Muscle of arm (tissue), 12 donors: ENCODE data around the gene MYEOV. TPM values are rescaled to one million over a fixed set of nuclear protein-coding genes. Genes with fewer than 3 reads are reported as not detected.

Source experiments
- DNase-seq: peaks from one replicate; pipeline ENCODE4 v3.0.0-alpha.2; 2013
- polyA plus RNA-seq, 12 donors: library from polyadenylated mRNA; unstranded; fragments of 120-200 nt; gene quantifications; one replicate each; pipeline ENCODE4 v1.2.1, GENCODE V29; 2013; ENCODE audit not compliant: insufficient read length in 12 of 12

Gene MYEOV
- polyA plus RNA-seq, 12 donors = 0.44 to 3.5 (median 1.0) TPM; not detected in 2

DNA sequence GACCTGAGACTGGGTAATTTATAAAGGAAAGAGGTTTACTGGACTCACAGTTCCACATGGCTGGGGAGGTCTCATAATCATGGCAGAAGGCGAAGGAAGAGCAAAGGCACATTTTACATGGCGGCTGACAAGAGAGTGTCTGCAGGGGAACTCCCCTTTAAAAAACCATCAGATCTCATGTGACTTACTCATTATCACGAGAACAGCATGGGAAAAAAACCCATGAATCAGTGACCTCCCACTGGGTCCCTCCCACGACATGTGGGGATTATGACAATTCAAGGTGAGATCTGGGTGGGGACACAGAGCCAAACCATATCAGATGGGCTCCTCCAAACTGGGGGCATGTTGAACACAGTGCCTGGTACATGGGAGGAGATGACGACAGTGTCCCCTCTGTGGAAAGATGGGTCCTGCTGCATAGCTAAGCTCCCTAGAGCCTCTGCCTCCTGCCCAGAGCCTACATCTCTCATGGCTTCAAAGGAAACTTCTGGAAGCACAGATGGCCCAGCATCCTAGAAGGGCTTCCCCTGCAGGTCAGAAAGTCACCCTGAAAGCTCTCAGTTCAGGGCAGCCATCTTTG, 46.1 kb downstream of the MYEOV start:
- DNase-seq = no peak

DNA sequence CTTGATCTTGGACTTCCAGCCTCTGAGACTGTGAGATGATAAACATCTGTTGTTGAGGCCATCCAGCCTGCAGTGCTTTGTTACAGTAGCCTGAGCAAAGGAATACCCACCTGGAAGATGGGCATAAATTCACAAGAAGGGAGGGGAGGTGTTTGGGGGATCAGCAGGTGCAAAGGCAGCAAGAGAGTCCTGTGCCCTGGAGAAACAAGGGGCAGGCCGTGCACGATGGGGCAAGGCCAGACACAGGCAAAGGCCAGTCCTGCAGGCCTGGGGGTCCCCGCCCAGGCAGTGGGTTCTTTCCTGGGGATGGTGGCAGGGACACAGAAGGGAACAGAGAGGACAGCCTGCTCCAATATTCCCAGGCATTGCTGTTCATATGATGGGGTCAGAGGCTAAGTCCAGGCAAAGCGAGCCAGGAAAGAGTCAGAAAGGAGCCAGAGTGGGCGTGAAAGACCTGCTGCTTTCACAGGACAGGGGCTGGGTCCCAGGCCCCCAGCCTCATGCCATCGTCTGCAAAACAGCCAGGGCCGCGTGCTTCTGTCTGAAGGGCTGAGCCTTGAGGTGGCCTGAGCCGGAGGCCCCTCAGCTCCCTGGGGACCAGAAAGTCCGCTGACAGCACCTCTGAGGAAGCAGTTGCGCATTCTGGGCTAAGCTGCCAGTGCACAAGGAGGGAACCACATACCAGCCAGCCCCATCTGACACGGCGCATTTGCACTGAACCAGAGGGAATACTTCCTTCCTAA, 48.8 kb downstream of the MYEOV start:
- no peak for DNase-seq

DNA sequence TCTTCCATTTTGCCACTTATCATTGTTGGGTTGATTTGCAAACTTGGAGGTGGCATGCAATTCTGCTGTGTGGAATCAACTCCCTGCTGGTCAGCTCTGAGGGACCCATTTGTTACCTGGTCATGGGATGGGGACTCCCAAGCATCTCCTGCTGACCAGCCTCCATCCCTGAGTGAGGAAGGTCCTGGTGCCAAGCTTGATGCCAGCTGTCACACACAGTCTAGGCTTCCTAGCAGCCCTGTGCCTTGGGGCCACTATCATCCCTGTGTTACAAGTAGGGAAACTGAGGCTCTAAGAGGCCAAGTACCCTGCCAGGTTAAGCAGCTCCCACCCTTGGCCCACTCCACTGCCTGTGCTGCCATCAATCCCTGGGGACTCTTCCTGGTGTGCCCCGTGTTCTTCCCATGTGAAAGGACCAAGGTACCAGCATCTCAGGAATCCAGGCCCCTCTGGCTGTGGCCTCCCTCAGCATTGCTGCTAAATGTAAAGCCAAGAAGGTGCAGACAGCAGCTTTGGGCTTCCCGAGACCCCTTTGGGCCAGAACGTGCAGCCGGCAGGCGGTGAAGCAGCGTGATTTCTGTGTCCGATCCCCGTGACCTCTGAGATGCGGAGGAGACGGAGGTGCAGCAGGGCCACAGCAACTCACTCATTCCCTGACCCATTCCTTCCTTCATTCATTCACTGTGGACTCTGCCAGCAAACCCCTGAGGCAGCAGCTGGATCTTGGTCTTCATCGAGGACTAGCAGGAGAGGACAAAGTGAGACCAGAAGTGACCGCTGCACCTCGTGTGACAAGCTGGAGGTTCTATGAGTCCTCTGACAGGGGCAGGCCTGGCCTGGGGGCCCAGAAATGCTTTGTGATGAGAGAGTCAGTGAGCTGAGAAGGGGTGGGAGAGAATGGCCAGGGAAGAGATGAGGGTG, 49.7 kb downstream of the MYEOV start:
- DNase-seq = no peak

DNA sequence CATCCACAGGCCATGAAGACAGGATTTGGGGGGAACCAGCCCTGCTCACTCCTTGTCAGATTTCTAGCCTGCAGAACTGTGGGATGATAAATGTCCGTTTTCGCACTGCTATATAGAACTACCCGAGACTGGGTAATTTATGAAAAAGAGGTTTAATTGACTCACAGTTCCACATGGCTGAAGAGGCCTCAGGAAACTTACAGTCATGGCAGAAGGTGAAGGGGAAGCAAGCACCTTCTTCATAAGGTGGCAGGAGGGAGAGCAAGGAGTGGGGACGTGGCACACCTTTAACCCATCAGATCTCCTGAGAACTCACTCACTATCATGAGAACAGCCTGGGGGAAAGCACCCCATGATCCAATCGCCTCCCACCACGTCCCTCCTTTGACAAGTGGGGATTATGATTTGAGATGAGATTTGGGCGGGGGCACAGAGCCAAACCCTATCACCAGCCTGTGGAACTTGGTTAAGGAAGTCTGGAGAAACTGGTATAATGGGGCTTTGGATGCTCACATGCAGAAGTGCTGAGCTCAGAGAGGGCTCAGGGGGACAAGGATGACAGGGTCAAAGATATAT, 50.7 kb downstream of the MYEOV start:
- no peak for DNase-seq

Other genes starting within 250 kb of the MYEOV start
- gene TPCN2, start 245.2 kb upstream of the MYEOV start, polyA plus RNA-seq = 10 to 100 TPM in 2 of 12 donors, 1 to 10 TPM in 9, not detected in 1; 6.2 to 11.7 (median 8.8) TPM
- under 1 TPM in 10 of 12 donors, not detected in 2; 0.15 to 0.98 (median 0.38) TPM for gene SMIM38, start 138.2 kb upstream of the MYEOV start, polyA plus RNA-seq
- gene LINC01488, start 187.5 kb downstream of the MYEOV start, polyA plus RNA-seq = under 1 TPM in 6 of 12 donors, not detected in 6; 0.12 to 0.28 (median 0.13) TPM